PC-3 (cell line): ENCODE results near the gene NLGN1. TPM values are rescaled to one million over a fixed set of nuclear protein-coding genes. Genes with fewer than 3 reads are reported as not detected.

Experiments used
- ATAC-seq: fragments of 200-7000 bp; cut with Tn5 transposase; 2 replicates; pipeline ENCODE4 v1.9.1; 2020; ENCODE audit warnings: mild to moderate bottlenecking, moderate library complexity
- BruUV-seq: library from RNA; stranded (reverse); fragments of 400-500 nt; replicated peaks from 2 replicates; lab custom pipeline; 2021; lab: Mats Ljungman, UMichigan
- CTCF ChIA-PET: fragments of 300-600 bp; sonication (Branson Sonifier 250); formaldehyde crosslinking; loops from one replicate; lab custom pipeline; 2022; ENCODE audit warnings: antibody characterized with exemption; lab: Charles Lee
- POLR2A ChIA-PET: fragments of 300-600 bp; sonication (Branson Sonifier 250); formaldehyde crosslinking; loops from one replicate; lab custom pipeline; 2022; ENCODE audit warnings: antibody characterized with exemption; ENCODE audit not compliant: unreplicated experiment; lab: Charles Lee
- DNase-seq: peaks from one replicate; pipeline ENCODE4 v3.0.0-alpha.2; 2015
- H2AFZ ChIP-seq: fragments of 300-600 bp; sonication (generic); 2 replicates; pipeline ENCODE4 v1.6.0; 2016; ENCODE audit warnings: antibody characterized with exemption, low read length
- H3F3A ChIP-seq: fragments of 300-600 bp; sonication (generic); one replicate; pipeline ENCODE4 v1.6.0; 2017; ENCODE audit warnings: antibody characterized with exemption, low read length, control low read depth, mild to moderate bottlenecking; ENCODE audit not compliant: unreplicated experiment
- H3K27ac ChIP-seq: fragments of 300-600 bp; sonication (generic); 2 replicates; pipeline ENCODE4 v1.5.1; 2016; ENCODE audit warnings: mild to moderate bottlenecking, low read length
- H3K27me3 ChIP-seq: fragments of 300-600 bp; sonication (generic); 2 replicates; pipeline ENCODE4 v1.6.1; 2016; ENCODE audit warnings: low read length, mixed read lengths
- H3K36me3 ChIP-seq: fragments of 300-600 bp; sonication (generic); 2 replicates; pipeline ENCODE4 v1.6.1; 2016; ENCODE audit warnings: low read depth, mixed run types, low read length, mixed read lengths
- H3K4me1 ChIP-seq: fragments of 300-600 bp; sonication (generic); 2 replicates; pipeline ENCODE4 v1.5.1; 2016; ENCODE audit warnings: low read length; ENCODE audit not compliant: insufficient read depth
- H3K4me2 ChIP-seq: fragments of 300-600 bp; sonication (generic); 2 replicates; pipeline ENCODE4 v1.6.0; 2016; ENCODE audit warnings: low read length
- H3K4me3 ChIP-seq: fragments of 300-600 bp; sonication (generic); 2 replicates; pipeline ENCODE4 v1.5.1; 2016; ENCODE audit warnings: mild to moderate bottlenecking, low read length, mixed read lengths
- H3K79me2 ChIP-seq: fragments of 300-600 bp; sonication (generic); 2 replicates; pipeline ENCODE4 v1.6.1; 2017; ENCODE audit warnings: low read length, mixed read lengths
- H3K9ac ChIP-seq: fragments of 300-600 bp; sonication (generic); 2 replicates; pipeline ENCODE4 v1.6.0; 2016; ENCODE audit warnings: mild to moderate bottlenecking, low read length
- H3K9me2 ChIP-seq: fragments of 300-600 bp; sonication (generic); replicated peaks from 2 replicates; pipeline ENCODE4 v1.6.1; 2016; ENCODE audit warnings: mixed run types, low read length, mixed read lengths
- H3K9me3 ChIP-seq: fragments of 300-600 bp; sonication (generic); 2 replicates; pipeline ENCODE4 v1.6.1; 2016; ENCODE audit warnings: low read length, mixed read lengths
- H4K20me1 ChIP-seq: fragments of 300-600 bp; sonication (generic); 2 replicates; pipeline ENCODE4 v1.6.1; 2016; ENCODE audit warnings: low read length, mixed read lengths
- EZH2 ChIP-seq: fragments of 300-600 bp; sonication (generic); IDR thresholded peaks from one replicate; pipeline ENCODE4 v1.6.1; 2017; ENCODE audit warnings: antibody characterized with exemption, mild to moderate bottlenecking, low read length; ENCODE audit not compliant: unreplicated experiment
- EZH2phosphoT487 ChIP-seq: fragments of 300-600 bp; sonication (generic); IDR thresholded peaks from 2 replicates; pipeline ENCODE4 v1.6.1; 2018; ENCODE audit warnings: mild to moderate bottlenecking, antibody characterized with exemption, low read length, borderline replicate concordance
- intact Hi-C: fragments of 100-400 bp; cut with micrococcal nuclease; formaldehyde crosslinking; loops from 2 replicates; pipeline ENCODE4 v1.9.0; 2023
- total RNA-seq: library from RNA; depleted of rRNA; stranded (reverse); fragments of >200 nt; gene quantifications from 2 replicates; pipeline ENCODE4 v1.2.3, GENCODE V29; 2014
- TF ChIP-seq, protein P1 (sequence below): fragments of 300-600 bp; sonication (generic); conservative IDR thresholded peaks from 2 replicates; pipeline ENCODE4 v1.5.1; 2017; ENCODE audit warnings: antibody characterized with exemption, low read depth, mild to moderate bottlenecking, low read length

The NLGN1 gene
- total RNA-seq, 1 experiment from 2014 or later = 0.77 TPM

DNA sequence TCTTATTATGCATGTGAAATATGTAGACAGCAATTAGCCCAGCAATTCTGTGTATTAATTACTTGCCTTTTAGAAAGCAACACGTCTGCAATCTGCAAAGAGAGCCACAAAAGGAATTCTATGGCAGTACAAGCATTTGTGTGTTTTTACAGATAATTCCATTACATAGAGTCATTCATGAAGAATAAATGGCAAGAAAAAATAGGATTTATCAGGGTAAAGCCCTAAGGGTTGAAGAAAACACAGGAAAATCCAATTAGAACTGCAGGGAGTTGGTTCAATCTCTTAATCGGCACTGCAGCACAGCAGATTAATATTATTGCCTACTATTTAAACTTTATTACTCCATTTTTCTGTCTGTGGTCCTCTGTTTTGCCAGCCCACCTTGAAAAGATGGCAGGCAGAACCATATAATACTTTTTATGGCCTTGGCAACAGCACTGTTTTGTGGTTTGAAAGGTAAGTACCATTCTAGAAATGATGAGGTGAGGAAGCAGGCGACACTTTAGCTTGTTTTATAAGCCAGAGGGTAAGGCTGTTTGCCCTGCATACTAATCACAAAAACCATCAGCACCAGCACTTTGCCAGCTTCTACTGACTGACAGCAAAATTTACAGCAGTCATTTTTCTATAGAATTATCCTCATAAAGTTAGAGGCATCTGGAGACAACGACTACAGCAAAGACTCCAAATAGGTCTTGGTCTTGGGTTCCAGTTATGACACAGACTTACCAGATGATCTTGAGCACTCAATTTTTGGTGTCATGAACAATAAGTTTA, 823.4 kb downstream of the NLGN1 start:
- Histone ChIP-seq H2AFZ (no peak overlapping the region), H3K9me2 (no peaks in the 10 kb centered on the region), H3K4me1 (peaks cover 6% of the 10 kb centered on the region; the same call in 1 of the 2 replicates), H3K27me3 (no peaks in the 10 kb centered on the region), H3K4me3 (no peak overlapping the region), H3F3A (no peaks in the 10 kb centered on the region), H4K20me1 (no peaks in the 10 kb centered on the region), H3K9me3 (no peaks in the 10 kb centered on the region), H3K27ac (no peak overlapping the region), H3K4me2 (no peak overlapping the region), H3K79me2 (no peaks in the 10 kb centered on the region), H3K9ac (no peak overlapping the region), H3K36me3 (no peaks in the 10 kb centered on the region)
- BruUV-seq = no TSS peak
- intact Hi-C loops = no loop called here
- CTCF ChIA-PET = no interaction called here
- no peak for DNase-seq
- TF ChIP-seq EZH2 (no peak), EZH2phosphoT487 (no peak)
- TF ChIP-seq, protein P1, sequence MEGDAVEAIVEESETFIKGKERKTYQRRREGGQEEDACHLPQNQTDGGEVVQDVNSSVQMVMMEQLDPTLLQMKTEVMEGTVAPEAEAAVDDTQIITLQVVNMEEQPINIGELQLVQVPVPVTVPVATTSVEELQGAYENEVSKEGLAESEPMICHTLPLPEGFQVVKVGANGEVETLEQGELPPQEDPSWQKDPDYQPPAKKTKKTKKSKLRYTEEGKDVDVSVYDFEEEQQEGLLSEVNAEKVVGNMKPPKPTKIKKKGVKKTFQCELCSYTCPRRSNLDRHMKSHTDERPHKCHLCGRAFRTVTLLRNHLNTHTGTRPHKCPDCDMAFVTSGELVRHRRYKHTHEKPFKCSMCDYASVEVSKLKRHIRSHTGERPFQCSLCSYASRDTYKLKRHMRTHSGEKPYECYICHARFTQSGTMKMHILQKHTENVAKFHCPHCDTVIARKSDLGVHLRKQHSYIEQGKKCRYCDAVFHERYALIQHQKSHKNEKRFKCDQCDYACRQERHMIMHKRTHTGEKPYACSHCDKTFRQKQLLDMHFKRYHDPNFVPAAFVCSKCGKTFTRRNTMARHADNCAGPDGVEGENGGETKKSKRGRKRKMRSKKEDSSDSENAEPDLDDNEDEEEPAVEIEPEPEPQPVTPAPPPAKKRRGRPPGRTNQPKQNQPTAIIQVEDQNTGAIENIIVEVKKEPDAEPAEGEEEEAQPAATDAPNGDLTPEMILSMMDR = no peak
- ATAC-seq = no peak
- POLR2A ChIA-PET = no interaction called here

- Histone ChIP-seq H3K9ac (no peak overlapping the region), H3K4me2 (no peak overlapping the region), H3F3A (no peaks in the 10 kb centered on the region), H3K4me1 (peaks cover 6% of the 10 kb centered on the region; the same call in 1 of the 2 replicates), H3K9me2 (no peaks in the 10 kb centered on the region), H3K27me3 (no peaks in the 10 kb centered on the region), H3K27ac (no peak overlapping the region), H2AFZ (no peak overlapping the region), H3K9me3 (no peaks in the 10 kb centered on the region), H3K36me3 (no peaks in the 10 kb centered on the region), H3K79me2 (no peaks in the 10 kb centered on the region), H4K20me1 (no peaks in the 10 kb centered on the region), H3K4me3 (no peak overlapping the region)
- TF ChIP-seq, protein P1 = no peak
- TF ChIP-seq EZH2phosphoT487 (no peak), EZH2 (no peak)
- ChIA-PET POLR2A (no interaction called here), CTCF (no interaction called here)
- intact Hi-C loops = no loop called here
- no TSS peak for BruUV-seq
- ATAC-seq = no peak
- no peak for DNase-seq
These were observed 825.5 kb downstream of the NLGN1 start for GRCh38 chr3:174223042-174223441.

GRCh38 chr3:174223626-174224025, 826.1 kb downstream of the NLGN1 start:
- ChIA-PET CTCF (no interaction called here), POLR2A (no interaction called here)
- Histone ChIP-seq H3K27ac (no peak overlapping the region), H3K36me3 (no peaks in the 10 kb centered on the region), H3K4me2 (no peak overlapping the region), H3K9me3 (no peaks in the 10 kb centered on the region), H3F3A (no peaks in the 10 kb centered on the region), H3K9me2 (no peaks in the 10 kb centered on the region), H3K9ac (no peak overlapping the region), H4K20me1 (no peaks in the 10 kb centered on the region), H3K4me1 (0 out of 2 replicates have a peak, but pooled peaks cover 1% of the 10 kb centered on the region), H3K79me2 (no peaks in the 10 kb centered on the region), H3K27me3 (no peaks in the 10 kb centered on the region), H3K4me3 (no peak overlapping the region), H2AFZ (no peak overlapping the region)
- intact Hi-C loops = no loop called here
- no TSS peak for BruUV-seq
- ATAC-seq = no peak
- DNase-seq = no peak
- no peak for TF ChIP-seq EZH2phosphoT487
- no peak for TF ChIP-seq EZH2
- TF ChIP-seq, protein P1 = no peak
